DMS 273 treated with DMSO at 0.1 percent for 48 hours (cell line): ENCODE results near the gene CIC.

Experiments
- DNase-seq: peaks from one replicate; lab custom pipeline; 2025; lab: John Stamatoyannopoulos, UW

Gene CIC

DNA sequence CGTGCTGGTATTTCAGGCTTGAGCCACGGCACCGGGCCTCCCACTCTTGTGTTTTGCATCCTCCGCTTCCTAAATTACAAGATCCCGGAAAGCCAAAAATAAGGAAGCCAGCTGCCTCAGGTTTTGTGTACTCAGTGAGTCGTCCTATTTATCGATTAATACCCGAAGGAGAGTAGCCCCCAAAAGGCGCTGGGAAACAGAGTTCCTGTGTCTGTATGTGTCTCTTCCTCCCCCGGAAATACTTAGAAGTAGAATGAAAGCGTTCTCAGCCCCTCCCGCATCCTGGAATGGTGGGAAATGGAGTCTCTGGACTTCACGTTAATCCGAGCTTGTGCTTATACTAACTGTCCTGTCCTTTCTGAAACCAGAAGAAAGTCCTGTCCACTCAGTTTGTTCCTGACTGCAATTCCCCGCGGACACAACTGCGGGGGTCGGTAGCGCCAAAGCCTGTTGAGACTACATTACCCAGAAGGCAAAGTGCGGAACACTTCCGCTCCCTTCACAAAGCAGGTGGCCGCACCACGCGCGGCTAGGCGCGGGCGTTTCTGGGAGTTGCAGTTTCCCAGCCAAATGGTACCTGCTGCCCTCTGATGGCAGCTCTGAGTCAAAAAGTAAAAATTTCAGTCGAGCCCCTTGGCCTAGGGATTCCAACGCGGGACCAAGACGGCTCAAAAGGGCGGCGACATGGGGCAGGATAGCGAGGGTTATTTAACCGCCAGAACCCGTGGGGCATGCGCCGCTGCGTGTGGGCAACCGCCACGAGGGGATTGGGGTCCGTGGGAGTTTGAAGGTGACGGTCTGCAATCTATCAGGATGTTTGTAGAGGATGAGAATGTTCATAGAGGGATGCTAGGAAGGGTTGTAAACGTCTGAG lies 24.5 kb upstream of the CIC start:
- peak; percentile 89 for DNase-seq

DNA sequence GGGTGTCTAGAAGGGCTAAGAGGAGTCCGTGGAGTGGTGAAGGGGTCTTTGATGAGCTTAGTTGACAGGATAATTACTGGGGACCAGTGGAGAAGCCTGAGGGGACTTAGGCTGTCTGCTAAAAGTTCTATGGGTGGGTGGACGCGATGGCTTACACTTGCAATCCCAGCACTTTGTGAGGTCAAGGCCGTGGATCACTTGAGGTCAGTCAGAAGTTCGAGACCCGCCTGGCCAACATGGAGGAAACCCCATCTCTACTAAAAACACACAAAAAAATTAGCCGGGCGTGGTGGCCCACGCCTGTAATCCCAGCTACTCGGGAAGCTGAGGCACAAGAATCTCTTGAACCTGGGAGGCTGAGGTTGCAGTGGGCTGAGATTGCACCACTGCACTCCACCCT lies 23.8 kb upstream of the CIC start:
- no peak for DNase-seq

DNA sequence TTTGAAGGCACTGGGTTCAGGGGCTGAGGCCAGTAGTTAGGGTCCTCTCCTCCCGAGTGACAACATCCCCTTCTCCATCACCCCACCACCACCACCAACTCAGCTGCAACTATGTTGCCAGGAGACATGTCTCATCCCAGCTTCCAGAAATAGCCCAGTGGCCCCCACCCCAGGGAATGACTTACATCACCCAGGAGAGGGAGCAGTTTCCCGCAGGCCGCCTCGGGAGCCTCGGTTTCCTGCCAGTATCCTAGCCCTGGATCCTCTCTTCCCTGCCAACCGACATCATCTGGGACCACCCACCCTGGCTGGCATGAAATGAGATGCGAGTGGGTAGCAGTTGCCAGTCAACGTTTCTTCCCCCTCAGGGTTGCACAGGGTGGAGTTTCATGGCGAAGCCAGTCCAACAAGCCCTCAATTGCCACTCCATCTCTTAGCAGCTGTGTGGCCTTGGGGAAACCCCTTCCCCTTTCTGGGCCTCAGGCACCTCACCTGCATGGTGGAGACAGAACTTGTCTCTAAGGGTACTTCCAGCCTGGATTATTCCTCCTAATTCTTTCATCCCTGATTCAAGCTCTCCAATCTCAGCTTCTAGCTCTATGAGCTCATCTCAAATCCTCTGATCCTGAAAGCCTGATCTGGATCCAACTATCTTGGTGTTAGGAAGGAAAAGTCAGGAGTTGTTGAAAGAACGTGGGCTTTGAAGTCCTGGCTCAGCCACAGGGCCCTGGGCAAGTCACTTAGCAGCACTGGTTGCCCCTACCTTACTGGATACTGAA lies 22.7 kb upstream of the CIC start:
- DNase-seq = peak; percentile 59

DNA sequence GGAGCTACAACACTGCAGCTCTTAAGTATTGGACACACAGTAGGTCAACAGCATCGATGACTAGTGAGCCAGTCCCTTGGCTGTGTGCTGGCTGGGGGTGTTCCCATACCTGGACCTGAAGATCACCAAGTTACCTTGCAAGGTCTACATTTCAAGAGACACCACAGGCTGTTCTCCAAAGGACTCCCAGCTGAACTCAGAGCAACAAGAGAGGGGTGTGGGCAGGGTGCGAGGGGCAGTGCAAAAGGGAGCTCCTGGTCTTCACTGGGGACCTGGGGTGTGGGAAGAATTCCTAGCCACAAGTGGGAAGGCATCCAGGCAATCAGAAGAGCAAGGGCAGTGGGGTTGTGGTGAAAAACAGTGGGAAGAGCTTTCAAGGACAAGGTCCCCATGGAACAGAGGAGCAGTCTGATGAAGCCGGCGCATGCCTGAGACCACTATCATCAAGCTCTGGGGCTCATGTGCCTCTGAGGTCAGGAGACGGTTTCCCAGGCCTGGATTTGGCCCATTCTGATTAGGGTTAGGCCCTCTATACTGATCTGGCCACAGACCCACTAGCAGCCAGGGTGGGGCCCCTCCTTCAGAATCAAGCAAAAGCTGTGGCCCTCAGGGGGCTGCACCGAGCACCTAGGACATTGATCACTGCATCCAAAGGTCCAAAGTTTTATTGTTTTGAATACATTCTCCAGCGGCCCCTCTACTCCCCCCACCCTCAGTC lies 22.0 kb upstream of the CIC start:
- no peak for DNase-seq

DNA sequence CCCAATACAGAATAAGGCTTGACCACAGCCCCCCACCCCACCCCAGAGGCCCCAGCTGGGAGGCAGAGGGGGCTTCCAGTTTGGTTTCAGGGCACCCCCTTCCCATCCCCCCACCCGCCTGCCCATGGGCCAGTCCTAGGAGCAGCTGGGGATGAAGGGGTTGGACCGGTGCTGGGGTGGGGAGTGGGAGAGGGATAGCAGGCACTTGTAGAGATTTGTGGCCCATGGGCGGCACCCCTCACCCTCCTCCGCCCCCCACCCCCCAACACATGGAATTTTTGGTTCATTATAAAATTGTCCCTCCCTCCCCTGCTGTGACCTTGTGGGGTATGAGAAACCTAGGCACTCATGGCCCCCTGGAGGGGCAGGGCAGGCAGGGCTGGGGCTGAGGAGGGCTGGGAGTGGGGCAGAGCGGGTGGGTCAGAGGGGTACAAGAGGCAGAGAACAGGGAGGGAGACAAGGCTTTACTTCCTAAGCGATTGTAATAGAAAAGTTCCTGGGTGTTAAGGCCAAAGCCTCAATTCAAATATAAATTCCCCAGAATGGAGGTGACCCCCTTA lies 21.3 kb upstream of the CIC start:
- no peak for DNase-seq

DNA sequence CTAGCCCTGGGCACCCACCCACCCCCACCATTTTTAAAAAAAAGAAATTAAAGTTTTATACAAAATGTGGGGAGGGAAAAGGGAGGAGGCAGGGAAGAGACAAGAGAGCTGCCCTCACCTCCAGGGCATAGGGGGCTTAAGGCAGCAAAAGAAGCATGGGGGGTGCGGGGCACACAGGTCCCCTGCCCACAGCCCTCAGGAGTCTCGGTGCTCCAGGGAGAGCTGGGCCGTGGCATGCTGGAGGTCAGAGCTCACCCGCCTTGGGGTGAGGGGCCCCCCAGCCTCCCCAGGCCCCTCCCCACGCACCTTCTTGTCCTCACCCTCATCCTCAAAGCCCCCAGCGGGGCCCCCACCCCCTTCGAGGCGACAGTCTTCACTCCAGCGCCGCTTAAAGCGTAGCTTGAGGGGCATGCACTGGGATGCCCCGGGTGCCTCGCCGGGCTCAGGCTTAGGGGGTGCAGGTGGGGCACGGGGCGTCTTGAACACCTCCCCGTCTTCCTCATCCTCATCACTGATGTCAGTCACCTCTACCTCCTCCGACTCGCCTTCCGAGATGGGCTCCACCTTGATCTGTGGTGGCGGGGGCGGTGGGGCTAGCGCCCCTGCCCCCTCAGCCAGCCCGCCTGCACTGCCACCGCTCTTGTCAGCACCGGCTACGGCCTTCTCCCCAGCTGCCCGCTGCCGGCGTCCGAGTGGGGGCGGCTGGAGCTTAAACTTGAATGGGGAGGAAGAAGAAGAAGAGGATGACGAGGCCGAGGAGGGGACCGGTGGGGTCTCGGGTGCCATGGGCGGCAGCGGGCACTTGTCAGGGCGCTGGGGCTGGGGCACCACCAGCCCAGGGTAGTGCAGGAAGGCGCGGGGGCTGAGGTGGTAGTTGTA lies 20.5 kb upstream of the CIC start:
- no peak for DNase-seq

DNA sequence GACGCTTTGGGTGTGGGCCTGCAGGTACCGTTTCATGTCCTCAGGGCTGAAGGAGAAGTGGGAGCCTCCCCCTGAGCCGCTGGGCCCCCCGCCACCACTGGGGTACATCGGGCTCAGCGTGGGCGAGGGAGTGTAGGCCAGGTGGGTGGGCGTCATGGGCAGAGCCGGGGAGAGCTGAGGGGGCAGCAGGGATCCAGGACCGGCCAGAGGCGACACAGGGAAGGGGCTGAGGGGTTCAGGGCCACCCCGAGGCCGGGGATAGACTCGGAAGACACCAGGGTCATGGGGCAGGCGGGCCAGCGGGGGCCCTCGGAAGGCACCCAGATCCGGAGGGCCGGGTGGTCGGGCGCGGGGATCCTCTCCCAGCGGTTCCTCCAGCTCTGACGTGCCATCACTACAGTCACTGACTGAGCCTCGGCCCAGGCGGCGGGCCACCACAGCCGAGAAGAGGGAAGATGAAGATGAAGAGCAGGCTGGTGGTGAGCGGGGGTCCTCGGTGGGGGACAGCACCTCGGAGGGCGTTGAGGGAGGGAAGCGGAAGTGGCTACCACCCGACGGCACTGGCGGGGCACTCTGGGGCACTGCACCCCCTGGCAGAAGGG lies 19.8 kb upstream of the CIC start:
- no peak for DNase-seq

DNA sequence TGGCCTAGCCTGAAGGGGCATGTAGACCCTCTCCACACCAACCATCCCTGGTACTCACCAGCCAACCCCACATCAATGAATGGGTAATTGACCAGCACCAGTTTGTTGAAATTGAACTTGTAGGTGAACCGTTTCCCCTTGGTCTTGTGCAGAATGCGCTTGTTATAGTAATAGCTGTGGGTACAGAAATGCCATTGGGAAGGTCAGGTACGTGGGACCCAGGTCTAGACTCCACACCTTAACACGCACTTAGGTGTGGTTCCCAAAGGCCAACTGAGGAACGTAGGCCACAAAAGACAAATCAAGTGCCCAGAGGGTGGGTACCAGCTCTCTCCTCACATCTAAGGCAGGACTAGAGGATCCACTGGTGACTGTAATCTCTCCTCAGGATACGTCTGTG lies 19.3 kb upstream of the CIC start:
- no peak for DNase-seq

DNA sequence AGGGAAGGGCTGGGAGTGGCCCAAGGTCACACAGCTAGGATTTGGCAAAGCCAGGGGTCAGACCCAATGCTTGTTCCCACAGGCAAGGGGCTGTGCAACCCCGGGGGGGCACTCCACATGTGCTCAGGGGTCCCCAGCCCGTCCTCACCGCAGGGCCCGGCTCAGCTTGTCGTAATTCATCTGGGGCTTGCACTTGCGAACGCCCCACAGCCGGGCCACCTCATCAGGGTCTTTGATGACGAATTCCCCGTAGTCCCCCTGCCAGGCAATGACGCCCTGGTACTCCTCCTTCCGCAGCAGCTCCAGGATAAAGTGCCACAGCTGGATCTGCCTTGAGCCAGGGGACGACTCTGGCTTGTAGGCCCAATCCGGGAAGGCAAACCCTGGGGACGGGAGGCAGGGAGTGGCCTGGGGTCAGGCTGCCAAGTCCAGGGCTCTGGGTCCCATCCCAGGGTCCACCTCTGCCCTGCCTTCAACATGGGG lies 18.8 kb upstream of the CIC start:
- DNase-seq = no peak

DNA sequence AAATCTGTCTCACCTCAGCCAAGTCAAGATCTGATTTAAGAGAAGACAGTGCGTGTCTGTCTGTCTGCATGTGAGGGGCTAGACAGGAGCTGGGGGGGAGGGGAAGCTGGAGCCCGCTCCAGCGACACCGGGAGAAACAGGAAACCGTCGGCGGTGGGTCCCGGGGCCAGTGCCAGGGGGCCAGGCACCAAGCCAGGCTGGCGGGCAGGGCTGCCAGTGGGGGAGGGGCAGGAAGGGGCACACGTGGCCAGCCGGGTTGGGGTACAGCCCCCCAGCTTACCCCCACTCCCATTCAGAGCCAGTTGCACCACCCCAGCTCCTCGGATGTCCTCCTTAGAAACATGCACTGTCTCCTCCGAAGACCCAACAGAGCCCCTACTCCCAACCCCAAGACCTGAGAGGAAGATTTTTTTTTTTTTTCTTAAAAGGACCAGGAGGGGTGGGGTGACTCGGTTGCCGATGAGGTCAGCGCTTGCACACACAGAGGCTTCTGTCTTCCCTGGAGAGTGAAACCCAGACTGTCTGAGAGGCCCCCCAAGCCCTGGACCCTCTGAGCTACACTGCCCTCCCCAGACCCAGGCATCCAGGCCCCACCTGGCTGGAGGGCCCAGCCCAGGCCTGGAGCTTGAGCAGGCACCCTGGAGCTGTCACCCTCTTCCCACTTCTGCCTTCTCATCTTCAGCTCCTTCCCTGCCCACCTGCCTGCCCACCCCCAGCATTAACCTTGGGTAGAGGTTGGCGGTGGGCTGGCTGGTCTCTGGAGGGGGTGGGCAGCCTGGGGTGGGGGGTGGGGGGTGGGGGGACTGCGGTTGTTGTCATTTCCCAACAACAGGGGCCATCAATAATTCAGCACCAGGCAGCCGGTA lies 18.2 kb upstream of the CIC start:
- no peak for DNase-seq

DNA sequence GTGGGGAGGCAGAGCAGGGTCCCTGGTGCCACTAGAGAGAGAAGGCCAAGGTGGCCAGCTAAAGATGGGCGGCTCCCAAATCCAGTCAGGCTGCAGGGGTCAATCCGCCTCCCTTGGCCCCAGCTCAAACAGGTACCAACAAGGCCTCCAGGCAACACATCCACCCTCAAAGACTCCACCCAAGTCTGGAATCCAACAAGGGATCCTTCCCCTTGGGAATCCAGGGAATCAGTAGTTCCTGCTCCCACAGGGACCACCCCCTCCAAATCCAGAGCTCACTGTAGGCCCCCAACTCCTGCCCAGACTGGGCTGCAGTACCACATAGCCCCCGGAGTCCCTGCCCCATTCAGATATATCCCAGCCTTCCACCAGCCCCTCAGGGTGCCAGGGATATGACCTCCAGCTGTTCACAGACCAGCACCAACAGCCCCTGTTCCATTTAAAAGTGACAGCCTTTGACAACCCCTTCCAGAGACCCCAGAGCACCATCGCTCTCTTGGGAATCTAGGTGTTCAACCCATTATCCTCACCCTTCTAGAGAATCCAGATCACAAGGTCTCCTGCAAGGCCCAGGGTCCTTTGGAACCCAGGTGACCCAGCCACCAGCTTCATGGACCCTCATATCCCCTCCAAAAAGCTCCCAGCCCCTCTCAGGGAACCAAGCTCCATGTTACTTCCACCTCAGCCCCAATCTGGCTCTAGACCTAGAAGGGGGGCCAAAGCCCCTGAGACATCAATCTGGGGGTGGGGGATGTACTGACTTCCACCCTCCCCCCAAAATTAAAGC lies 17.3 kb upstream of the CIC start:
- DNase-seq = no peak

DNA sequence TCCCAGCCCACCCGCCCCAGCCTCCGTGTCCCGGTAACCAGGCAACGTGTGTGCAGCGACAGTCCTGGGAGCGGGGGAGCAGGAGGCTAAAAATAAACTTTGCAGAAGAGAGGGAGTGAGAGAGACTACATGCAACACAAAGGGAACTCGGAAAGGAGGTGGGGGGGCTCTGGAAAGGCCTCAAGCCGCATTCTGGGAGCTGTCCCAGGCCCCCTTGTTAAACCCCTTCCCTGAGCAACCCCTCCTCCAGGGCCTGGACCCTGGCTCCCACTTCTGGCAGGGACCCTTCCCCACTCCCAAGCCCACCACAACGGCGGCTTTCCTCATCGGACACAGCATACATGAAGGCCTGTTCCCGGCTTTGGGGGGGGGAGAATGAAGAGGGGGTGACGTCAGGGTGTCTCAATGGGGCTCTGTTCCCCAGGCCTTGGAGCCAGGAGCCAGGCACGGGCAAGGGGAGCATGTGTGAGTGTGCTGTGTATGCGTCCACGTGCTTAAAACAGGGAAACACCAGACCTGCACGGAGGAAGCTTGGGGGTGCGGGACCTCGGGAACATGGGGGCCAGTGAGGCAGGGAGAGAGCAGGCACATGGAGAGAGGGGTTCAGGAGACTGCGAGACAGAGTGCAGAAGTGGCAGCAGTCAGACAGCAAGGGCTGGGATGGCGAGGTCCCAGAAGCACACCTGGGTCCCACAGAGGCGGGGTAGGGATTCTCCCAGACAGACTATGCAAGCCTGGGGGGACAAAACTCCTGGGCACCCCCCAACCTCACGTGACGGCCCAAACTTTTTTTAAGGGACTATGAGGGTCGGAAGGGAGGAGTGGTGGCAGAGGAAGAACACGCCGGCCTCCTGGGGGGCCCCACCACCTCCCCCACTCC lies 16.4 kb upstream of the CIC start:
- no peak for DNase-seq

DNA sequence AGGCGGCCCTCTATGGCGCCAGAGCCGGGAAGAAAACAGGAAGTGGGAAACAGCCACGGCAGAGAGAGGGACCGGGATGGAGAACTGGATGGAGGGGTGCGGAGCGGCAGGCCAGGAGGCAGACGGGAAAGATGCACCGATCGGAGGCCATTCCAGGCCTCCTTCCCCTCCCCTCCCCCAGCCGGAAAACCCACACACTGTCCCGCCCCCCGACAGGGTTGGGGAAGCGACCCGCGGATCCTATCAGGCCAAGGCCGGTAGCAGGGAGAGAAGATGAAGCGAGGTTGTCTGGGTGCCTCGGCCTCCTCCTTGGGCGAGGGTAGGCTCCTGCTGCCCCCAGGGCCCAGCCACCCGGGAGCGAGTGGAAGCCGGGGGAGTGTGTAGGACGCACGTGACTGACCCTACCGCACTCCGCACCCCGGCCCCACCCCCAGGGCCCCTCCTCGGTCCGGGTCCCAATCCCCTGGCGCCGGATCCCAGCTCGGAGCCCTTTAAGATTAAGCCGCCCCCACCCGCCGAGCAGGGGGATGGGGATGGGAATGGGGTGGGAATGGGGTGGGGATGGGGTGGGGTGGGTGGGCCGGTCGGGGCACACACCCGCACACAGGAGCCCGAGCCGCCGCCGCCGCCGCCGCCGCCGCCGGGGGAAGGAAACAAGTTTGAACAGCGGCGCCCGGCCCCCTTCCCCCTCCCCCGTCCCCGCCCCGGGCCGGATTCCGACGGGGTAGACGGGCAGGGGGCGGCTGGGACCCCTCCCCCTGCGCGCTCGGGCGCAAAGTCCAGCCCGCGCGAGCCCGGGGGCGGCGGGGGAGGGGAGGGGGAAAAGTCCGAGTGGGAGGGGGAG lies 15.6 kb upstream of the CIC start:
- DNase-seq = no peak

DNA sequence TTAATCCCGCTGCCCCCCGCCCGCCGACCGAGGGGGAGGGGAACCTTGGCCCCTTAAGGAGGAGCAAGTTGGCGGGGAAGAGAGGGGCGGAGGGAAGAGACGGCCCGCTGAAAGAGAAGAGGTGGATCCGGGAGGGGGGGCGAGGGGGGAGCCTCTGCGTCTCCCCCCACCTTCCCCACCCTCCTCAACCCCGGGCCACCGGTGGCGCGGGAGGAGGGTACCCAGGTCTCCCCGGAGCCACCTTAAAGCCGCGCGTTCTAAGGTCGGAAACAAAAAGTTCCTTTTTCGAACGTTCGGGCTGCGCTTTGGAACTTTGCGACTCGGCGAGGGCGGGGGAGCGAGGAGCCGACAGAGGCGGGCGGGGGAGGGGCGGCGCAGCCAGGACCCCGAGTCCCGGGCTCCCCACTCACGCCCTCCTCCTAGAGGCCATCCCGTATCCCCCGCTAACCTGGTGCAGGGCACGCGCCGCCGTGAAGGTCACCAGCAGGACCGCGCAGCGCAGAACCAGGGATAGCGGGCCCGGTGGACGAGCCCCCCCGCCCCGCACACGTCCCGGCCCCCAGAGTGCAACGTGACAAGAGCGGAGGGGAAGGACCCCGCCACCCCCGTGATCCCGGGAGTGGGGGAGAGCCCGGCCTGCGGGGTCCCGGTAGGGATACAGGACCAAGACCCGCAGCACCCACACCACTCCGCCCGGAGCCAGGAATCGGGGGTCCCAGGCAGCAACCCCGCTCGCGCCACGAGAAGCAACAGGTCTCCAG lies 14.8 kb upstream of the CIC start:
- no peak for DNase-seq

DNA sequence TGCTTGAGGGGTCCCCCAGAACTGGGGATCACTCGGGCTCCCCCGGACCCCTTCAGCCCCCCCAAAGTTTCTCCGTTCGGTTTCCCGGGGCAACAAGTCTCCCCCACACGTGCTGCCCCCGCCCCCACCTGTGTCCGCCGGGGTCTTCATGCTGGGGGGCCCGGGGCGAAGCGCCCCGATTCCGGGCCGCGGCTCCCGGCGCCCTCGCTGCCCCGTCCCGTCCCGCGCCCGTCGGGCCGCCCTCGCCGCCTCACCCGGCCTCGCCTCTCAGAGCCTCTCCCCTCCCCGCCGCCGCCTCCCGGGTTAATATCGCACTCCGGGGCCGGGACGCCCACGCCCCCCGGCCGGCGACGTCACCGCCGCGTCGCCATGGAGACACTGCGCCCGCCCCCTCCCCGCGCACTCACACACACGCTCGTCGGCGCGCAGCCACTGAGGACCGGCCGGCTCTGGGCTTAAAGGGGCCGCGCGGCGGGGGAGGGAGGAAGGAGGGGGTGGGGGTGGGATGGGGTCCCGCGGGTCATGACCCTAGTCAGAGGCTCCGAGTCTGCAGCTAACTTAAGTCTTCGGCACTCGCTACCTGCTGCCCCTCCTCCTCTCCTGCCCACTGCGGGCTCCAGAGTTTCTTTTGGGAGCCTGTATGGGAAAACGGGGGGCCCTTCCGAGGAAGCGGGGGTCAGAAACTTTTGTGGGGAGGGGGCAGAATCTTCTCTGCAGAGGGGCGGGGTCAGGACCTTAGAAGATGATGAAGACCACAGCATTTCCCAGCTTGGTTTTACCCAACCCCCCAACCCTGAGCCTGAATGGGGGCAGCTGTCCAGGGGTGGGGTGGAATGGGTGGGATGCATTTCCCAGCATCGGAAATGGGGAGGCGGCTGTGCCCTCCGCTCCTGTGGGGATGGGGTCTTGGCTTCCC lies 13.9 kb upstream of the CIC start, which contains the start of gene ERF:
Gene ERF (minus strand): TSS at position 279 of the 916 bp plus-strand sequence. CDS start 129 bp downstream, at position 150.
- peak; percentile 62 for DNase-seq
